ENCODE measurements around the gene ANKRD42. TPM values are rescaled to one million over a fixed set of nuclear protein-coding genes. Genes with fewer than 3 reads are reported as not detected.
A peak's percentile ranks its signal among the peaks of the same experiment; 100 is the strongest.

ANKRD42 gene
- total RNA-seq, 2 donors from 2014 or later, result 7.7 to 8.0 TPM

- DNase-seq (ENCODE audit: low spot score), result no peak
- no peaks in the 10 kb centered on the region for H3K9me3 ChIP-seq
- no peak overlapping the region for H3K27ac ChIP-seq
- H3K36me3 ChIP-seq, result peaks cover 50% of the 10 kb centered on the region
- H3K27me3 ChIP-seq, result no peaks in the 10 kb centered on the region
- no peak overlapping the region for H3K4me3 ChIP-seq
- TF ChIP-seq CTCF (IDR thresholded peaks at IDR 0.05), result no peak
- peaks cover 0 to 16% of the 10 kb centered on the region in 2 donors for H3K4me1 ChIP-seq
These were observed 84.8 kb downstream of the ANKRD42 start for GRCh38 chr11:83278351-83278750.

GRCh38 chr11:83280256-83280655 is 86.7 kb downstream of the ANKRD42 start:
- Histone ChIP-seq H3K27ac (no peak overlapping the region), H3K27me3 (no peaks in the 10 kb centered on the region), H3K4me1 (peaks cover 0 to 35% of the 10 kb centered on the region in 2 donors), H3K9me3 (no peaks in the 10 kb centered on the region), H3K4me3 (no peak overlapping the region), H3K36me3 (peaks cover 41% of the 10 kb centered on the region)
- no peak for TF ChIP-seq CTCF (IDR thresholded peaks at IDR 0.05)
- DNase-seq (ENCODE audit: low spot score), result no peak

DNA sequence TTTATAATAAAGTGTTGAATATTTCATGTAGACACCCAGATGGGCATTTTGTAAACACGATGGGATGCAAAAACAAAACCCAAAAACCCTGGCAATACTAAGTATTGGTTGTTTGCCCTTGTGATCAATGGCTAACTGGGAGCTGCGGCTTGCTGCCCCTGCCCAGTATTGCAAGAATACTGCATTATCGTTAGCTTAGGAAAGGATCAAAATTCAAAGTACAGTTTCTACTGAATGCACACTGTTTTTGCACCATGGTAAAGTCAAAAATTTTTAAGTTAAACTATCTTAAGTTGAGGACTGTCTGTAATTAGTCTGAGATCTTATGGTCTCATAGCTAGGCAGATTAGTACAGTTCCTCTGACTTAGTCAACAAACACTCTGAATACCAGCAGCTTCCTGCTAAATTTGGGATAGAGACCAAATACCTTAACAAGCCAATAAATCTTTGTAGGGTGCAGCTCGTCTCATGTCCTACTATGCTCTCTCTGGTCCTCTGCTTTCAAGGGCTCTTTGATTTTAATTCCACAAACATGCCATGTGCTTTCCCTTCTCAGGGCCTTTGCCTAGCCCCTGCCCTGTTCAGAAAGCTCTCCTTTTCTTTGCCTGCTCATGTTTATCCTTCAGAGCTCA is 88.7 kb downstream of the ANKRD42 start:
- no peak for TF ChIP-seq CTCF (IDR thresholded peaks at IDR 0.05)
- no peak overlapping the region for H3K27ac ChIP-seq
- H3K36me3 ChIP-seq, result peaks cover 21% of the 10 kb centered on the region
- H3K4me3 ChIP-seq, result no peak overlapping the region
- peaks cover 0 to 37% of the 10 kb centered on the region in 2 donors for H3K4me1 ChIP-seq
- no peaks in the 10 kb centered on the region for H3K9me3 ChIP-seq
- H3K27me3 ChIP-seq, result no peaks in the 10 kb centered on the region
- DNase-seq (ENCODE audit: low spot score), result no peak

GRCh38 chr11:83284501-83285150 is 91.1 kb downstream of the ANKRD42 start:
- no peaks in the 10 kb centered on the region for H3K9me3 ChIP-seq
- peak overlapping the region; percentile 71 to 85 for H3K4me3 ChIP-seq
- H3K36me3 ChIP-seq, result no peaks in the 10 kb centered on the region
- DNase-seq (ENCODE audit: low spot score), result no peak
- H3K27ac ChIP-seq, result peak overlapping the region; percentile 97 to 98
- no peaks in the 10 kb centered on the region for H3K27me3 ChIP-seq
- no peak for TF ChIP-seq CTCF (IDR thresholded peaks at IDR 0.05)
- peaks cover 0 to 37% of the 10 kb centered on the region in 2 donors for H3K4me1 ChIP-seq

GRCh38 chr11:83285151-83285770 is 91.7 kb downstream of the ANKRD42 start:
- DNase-seq (ENCODE audit: low spot score), result no peak
- Histone ChIP-seq H3K4me1 (peaks cover 0 to 37% of the 10 kb centered on the region in 2 donors), H3K9me3 (no peaks in the 10 kb centered on the region), H3K27ac (peak overlapping the region; percentile 97 to 98), H3K4me3 (peak overlapping the region; percentile 71 to 85), H3K36me3 (no peaks in the 10 kb centered on the region), H3K27me3 (no peaks in the 10 kb centered on the region)
- no peak for TF ChIP-seq CTCF (IDR thresholded peaks at IDR 0.05)
